ENCODE results near the gene TSHR. TPM values are rescaled to one million over a fixed set of nuclear protein-coding genes. Genes with fewer than 3 reads are reported as not detected.

Gene TSHR
- total RNA-seq, 1 experiment from 2014 or later, result not detected

DNA sequence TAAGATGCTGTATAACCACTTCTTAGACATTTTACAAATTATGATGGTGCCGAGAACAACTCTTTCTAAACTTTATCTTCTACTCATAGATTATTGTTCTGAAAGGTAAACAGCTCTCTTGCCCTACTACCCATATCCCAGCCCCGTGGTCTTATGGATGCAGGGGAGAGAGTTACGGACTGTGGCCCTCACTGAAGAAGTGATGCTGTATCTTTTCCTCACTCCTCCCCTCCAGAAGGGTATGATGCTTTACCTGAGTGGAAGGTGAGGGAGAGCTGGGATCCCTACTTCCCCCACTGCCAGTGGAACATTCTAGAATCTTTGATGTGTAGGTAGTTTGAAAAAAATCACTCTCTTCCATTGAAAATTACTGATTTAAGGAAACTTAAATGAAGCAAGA is 3.5 kb downstream of the TSHR start:
- Mint-ChIP-seq H3K4me1 (peaks cover 11% of the 10 kb centered on the region), H3K4me3 (no peak overlapping the region), H3K27me3 (ENCODE audit: low read depth) (peaks cover 34% of the 10 kb centered on the region), H3K9me3 (no peaks in the 10 kb centered on the region), H3K36me3 (no peaks in the 10 kb centered on the region), H3K27ac (no peak overlapping the region)
- TF ChIP-seq, protein P1, sequence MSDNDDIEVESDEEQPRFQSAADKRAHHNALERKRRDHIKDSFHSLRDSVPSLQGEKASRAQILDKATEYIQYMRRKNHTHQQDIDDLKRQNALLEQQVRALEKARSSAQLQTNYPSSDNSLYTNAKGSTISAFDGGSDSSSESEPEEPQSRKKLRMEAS (CRISPR knock-in tag; IDR thresholded peaks at IDR 0.05), result no peak
- no peak for TF ChIP-seq CREM (CRISPR knock-in tag; IDR thresholded peaks at IDR 0.05)
- TF ChIP-seq, protein P2, sequence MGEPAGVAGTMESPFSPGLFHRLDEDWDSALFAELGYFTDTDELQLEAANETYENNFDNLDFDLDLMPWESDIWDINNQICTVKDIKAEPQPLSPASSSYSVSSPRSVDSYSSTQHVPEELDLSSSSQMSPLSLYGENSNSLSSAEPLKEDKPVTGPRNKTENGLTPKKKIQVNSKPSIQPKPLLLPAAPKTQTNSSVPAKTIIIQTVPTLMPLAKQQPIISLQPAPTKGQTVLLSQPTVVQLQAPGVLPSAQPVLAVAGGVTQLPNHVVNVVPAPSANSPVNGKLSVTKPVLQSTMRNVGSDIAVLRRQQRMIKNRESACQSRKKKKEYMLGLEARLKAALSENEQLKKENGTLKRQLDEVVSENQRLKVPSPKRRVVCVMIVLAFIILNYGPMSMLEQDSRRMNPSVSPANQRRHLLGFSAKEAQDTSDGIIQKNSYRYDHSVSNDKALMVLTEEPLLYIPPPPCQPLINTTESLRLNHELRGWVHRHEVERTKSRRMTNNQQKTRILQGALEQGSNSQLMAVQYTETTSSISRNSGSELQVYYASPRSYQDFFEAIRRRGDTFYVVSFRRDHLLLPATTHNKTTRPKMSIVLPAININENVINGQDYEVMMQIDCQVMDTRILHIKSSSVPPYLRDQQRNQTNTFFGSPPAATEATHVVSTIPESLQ (CRISPR knock-in tag; IDR thresholded peaks at IDR 0.05), result no peak
- TF ChIP-seq, protein P3, sequence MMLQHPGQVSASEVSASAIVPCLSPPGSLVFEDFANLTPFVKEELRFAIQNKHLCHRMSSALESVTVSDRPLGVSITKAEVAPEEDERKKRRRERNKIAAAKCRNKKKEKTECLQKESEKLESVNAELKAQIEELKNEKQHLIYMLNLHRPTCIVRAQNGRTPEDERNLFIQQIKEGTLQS (CRISPR knock-in tag; conservative IDR thresholded peaks at IDR 0.05), result no peak
- TF ChIP-seq, protein P4, sequence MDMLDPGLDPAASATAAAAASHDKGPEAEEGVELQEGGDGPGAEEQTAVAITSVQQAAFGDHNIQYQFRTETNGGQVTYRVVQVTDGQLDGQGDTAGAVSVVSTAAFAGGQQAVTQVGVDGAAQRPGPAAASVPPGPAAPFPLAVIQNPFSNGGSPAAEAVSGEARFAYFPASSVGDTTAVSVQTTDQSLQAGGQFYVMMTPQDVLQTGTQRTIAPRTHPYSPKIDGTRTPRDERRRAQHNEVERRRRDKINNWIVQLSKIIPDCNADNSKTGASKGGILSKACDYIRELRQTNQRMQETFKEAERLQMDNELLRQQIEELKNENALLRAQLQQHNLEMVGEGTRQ (CRISPR knock-in tag; IDR thresholded peaks at IDR 0.05), result no peak
- TF ChIP-seq ZNF423 (CRISPR knock-in tag; IDR thresholded peaks at IDR 0.05), result no peak
- TF ChIP-seq TEAD1 (CRISPR knock-in tag; IDR thresholded peaks at IDR 0.05), result no peak
- ChIA-PET POLR2A (no interaction called here), CTCF (interaction anchor here (1.8 kb wide), 1 partner anchor 28 kb away, joined by 8 read pairs; no protein-coding TSS in a partner anchor)
- no peak for ATAC-seq
- DNase-seq (ENCODE audit: low spot score), result no peak

DNA sequence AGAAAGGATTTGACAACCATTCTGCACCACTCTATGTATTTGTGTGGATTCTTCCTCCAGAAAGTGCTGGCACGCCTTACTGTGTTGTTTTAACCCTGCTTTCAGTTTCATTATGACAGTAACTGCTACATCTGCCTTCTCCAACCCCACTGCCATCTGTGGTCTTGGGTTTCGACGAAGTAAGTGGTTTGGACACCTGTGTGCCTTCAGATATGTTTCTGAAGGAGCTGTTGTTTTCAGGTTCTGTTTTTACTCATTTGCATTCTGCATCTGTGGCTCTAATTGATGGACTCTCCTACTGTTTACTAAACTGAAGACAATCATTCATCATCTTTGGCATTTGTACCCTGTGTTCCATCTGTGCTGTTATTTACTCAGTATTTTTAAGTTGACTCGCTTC is 4.1 kb downstream of the TSHR start:
- H3K36me3 Mint-ChIP-seq, result no peaks in the 10 kb centered on the region
- TF ChIP-seq HMGA2 (CRISPR knock-in tag; IDR thresholded peaks at IDR 0.05) (no peak), RORB (CRISPR knock-in tag; IDR thresholded peaks at IDR 0.05) (no peak), ZNF423 (CRISPR knock-in tag; IDR thresholded peaks at IDR 0.05) (no peak), MYBL2 (CRISPR knock-in tag; IDR thresholded peaks at IDR 0.05) (no peak), ZBTB21 (CRISPR knock-in tag; IDR thresholded peaks at IDR 0.05; ENCODE audit: borderline replicate concordance) (no peak), SP1 (CRISPR knock-in tag; conservative IDR thresholded peaks at IDR 0.05) (no peak), SOX15 (CRISPR knock-in tag; IDR thresholded peaks at IDR 0.05) (no peak), TEAD4 (CRISPR knock-in tag; IDR thresholded peaks at IDR 0.05) (no peak), FOXK1 (CRISPR knock-in tag; IDR thresholded peaks at IDR 0.05) (no peak), GRHL2 (CRISPR knock-in tag; IDR thresholded peaks at IDR 0.05; ENCODE audit: insufficient replicate concordance, severe bottlenecking) (no peak), NR1H2 (CRISPR knock-in tag; IDR thresholded peaks at IDR 0.05) (no peak), PRRX2 (CRISPR knock-in tag; IDR thresholded peaks at IDR 0.05) (no peak)
- TF ChIP-seq, protein P5, sequence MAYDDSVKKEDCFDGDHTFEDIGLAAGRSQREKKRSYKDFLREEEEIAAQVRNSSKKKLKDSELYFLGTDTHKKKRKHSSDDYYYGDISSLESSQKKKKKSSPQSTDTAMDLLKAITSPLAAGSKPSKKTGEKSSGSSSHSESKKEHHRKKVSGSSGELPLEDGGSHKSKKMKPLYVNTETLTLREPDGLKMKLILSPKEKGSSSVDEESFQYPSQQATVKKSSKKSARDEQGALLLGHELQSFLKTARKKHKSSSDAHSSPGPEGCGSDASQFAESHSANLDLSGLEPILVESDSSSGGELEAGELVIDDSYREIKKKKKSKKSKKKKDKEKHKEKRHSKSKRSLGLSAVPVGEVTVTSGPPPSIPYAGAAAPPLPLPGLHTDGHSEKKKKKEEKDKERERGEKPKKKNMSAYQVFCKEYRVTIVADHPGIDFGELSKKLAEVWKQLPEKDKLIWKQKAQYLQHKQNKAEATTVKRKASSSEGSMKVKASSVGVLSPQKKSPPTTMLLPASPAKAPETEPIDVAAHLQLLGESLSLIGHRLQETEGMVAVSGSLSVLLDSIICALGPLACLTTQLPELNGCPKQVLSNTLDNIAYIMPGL (CRISPR knock-in tag; IDR thresholded peaks at IDR 0.05), result no peak
- TF ChIP-seq, protein P6, sequence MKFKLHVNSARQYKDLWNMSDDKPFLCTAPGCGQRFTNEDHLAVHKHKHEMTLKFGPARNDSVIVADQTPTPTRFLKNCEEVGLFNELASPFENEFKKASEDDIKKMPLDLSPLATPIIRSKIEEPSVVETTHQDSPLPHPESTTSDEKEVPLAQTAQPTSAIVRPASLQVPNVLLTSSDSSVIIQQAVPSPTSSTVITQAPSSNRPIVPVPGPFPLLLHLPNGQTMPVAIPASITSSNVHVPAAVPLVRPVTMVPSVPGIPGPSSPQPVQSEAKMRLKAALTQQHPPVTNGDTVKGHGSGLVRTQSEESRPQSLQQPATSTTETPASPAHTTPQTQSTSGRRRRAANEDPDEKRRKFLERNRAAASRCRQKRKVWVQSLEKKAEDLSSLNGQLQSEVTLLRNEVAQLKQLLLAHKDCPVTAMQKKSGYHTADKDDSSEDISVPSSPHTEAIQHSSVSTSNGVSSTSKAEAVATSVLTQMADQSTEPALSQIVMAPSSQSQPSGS (CRISPR knock-in tag; IDR thresholded peaks at IDR 0.05; ENCODE audit: borderline replicate concordance, low read depth), result no peak
- TF ChIP-seq, protein P7, sequence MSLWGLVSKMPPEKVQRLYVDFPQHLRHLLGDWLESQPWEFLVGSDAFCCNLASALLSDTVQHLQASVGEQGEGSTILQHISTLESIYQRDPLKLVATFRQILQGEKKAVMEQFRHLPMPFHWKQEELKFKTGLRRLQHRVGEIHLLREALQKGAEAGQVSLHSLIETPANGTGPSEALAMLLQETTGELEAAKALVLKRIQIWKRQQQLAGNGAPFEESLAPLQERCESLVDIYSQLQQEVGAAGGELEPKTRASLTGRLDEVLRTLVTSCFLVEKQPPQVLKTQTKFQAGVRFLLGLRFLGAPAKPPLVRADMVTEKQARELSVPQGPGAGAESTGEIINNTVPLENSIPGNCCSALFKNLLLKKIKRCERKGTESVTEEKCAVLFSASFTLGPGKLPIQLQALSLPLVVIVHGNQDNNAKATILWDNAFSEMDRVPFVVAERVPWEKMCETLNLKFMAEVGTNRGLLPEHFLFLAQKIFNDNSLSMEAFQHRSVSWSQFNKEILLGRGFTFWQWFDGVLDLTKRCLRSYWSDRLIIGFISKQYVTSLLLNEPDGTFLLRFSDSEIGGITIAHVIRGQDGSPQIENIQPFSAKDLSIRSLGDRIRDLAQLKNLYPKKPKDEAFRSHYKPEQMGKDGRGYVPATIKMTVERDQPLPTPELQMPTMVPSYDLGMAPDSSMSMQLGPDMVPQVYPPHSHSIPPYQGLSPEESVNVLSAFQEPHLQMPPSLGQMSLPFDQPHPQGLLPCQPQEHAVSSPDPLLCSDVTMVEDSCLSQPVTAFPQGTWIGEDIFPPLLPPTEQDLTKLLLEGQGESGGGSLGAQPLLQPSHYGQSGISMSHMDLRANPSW (CRISPR knock-in tag; conservative IDR thresholded peaks at IDR 0.05; ENCODE audit: low read depth), result no peak
- TF ChIP-seq, protein P4 (CRISPR knock-in tag; IDR thresholded peaks at IDR 0.05), result no peak
- TF ChIP-seq, protein P8, sequence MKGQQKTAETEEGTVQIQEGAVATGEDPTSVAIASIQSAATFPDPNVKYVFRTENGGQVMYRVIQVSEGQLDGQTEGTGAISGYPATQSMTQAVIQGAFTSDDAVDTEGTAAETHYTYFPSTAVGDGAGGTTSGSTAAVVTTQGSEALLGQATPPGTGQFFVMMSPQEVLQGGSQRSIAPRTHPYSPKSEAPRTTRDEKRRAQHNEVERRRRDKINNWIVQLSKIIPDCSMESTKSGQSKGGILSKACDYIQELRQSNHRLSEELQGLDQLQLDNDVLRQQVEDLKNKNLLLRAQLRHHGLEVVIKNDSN (CRISPR knock-in tag; IDR thresholded peaks at IDR 0.05), result no peak
- TF ChIP-seq, protein P1 (CRISPR knock-in tag; IDR thresholded peaks at IDR 0.05), result no peak
- H3K27ac Mint-ChIP-seq, result no peak overlapping the region
- H3K27me3 Mint-ChIP-seq (ENCODE audit: low read depth), result peaks cover 34% of the 10 kb centered on the region
- CTCF ChIA-PET, result interaction anchor here (1.8 kb wide), 1 partner anchor 28 kb away, joined by 8 read pairs; no protein-coding TSS in a partner anchor
- no peak for ATAC-seq
- peaks cover 11% of the 10 kb centered on the region for H3K4me1 Mint-ChIP-seq
- H3K9me3 Mint-ChIP-seq, result no peaks in the 10 kb centered on the region
- DNase-seq (ENCODE audit: low spot score), result no peak
- POLR2A ChIA-PET, result no interaction called here
- H3K4me3 Mint-ChIP-seq, result no peak overlapping the region
